K562 (cell line): ENCODE measurements around the gene FARSA. TPM values are rescaled to one million over a fixed set of nuclear protein-coding genes. Genes with fewer than 3 reads are reported as not detected.
A peak's percentile ranks its signal among the peaks of the same experiment; 100 is the strongest.

Source experiments
- DMBX1 ChIP-seq: fragments of 250-450 bp; sonication (Bioruptor Pico); IDR thresholded peaks from 2 replicates; pipeline ENCODE4 v1.8.0; 2022; ENCODE audit warnings: inconsistent platforms, mild to moderate bottlenecking, moderate library complexity, borderline replicate concordance
- FOXK1 ChIP-seq: sonication (generic); formaldehyde crosslinking; IDR thresholded peaks from 2 replicates; pipeline ENCODE4 v1.8.0; 2022; ENCODE audit warnings: missing genetic modification reagents, mild to moderate bottlenecking, borderline replicate concordance
- KLF1 ChIP-seq: fragments of 450-650 bp; IDR thresholded peaks from 2 replicates; pipeline ENCODE4 v1.6.1; 2016; ENCODE audit warnings: missing genetic modification characterization, missing compliant biosample characterization
- L3MBTL2 ChIP-seq: fragments of 450-650 bp; IDR thresholded peaks from 2 replicates; pipeline ENCODE4 v1.6.1; 2016; ENCODE audit warnings: mild to moderate bottlenecking, moderate library complexity
- POLR2AphosphoS5 ChIP-seq: IDR thresholded peaks from 2 replicates; pipeline ENCODE4 v1.6.1; 2011; ENCODE audit warnings: mild to moderate bottlenecking, low read depth, low read length, moderate library complexity; ENCODE audit not compliant: control insufficient read depth, insufficient read depth
- POLR2H ChIP-seq: IDR thresholded peaks from 2 replicates; pipeline ENCODE4 v1.6.1; 2016; ENCODE audit warnings: missing genetic modification characterization, low read depth, mild to moderate bottlenecking, control low read depth, missing compliant biosample characterization, moderate library complexity
- SIRT6 ChIP-seq: IDR thresholded peaks from one replicate; pipeline ENCODE4 v1.6.1; 2012; ENCODE audit warnings: low read depth, mild to moderate bottlenecking, control low read depth, inconsistent platforms, low read length, moderate library complexity
- TGIF2 ChIP-seq: sonication (generic); formaldehyde crosslinking; IDR thresholded peaks from 2 replicates; pipeline ENCODE4 v1.8.1; 2022; ENCODE audit warnings: mild to moderate bottlenecking, missing genetic modification reagents, moderate library complexity
- ZNF23 ChIP-seq: fragments of 250-450 bp; sonication (Bioruptor Pico); IDR thresholded peaks from 2 replicates; pipeline ENCODE4 v1.4.0; 2020; ENCODE audit warnings: mild to moderate bottlenecking
- ZNF408 ChIP-seq: fragments of 250-450 bp; sonication (Bioruptor Pico); IDR thresholded peaks from 2 replicates; pipeline ENCODE4 v1.4.0; 2020; ENCODE audit warnings: low read depth, mild to moderate bottlenecking, moderate library complexity
- ZNF589 ChIP-seq: fragments of 200-800 bp; sonication (Bioruptor generic); IDR thresholded peaks from 2 replicates; pipeline ENCODE4 v1.6.1; 2016; ENCODE audit warnings: low read depth, missing genetic modification characterization, missing compliant biosample characterization
- ZSCAN29 ChIP-seq: fragments of 450-650 bp; IDR thresholded peaks from 2 replicates; pipeline ENCODE4 v1.6.1; 2017
- polyA plus RNA-seq, 8 experiments: library from polyadenylated mRNA; depleted of rRNA in 4 of 8; stranded (reverse) in 5 of 8; unstranded in 3 of 8; fragments of >200 nt; fragmentation: Nextera tagmentation in 2 of 8; fragmentation: Illumina TruSeq in 1 of 8; extraction: Ambion mirVana in 2 of 8; extraction: Trizol in 1 of 8; gene quantifications; 2 replicates each; pipeline versions ENCODE4 v1.2.1 to v1.2.3, GENCODE V29; 2011 to 2014; ENCODE audit warnings: inconsistent platforms in 1 of 8, missing spikeins in 1 of 8
- total RNA-seq, 7 experiments: library from RNA; depleted of rRNA in 6 of 7; stranded (reverse); fragments of >200 nt in 6 of 7; fragmentation: Illumina TruSeq in 2 of 7; extraction: Trizol in 2 of 7; gene quantifications; 2 replicates each; pipeline versions ENCODE4 v1.2.1 to v1.2.3, GENCODE V29; 2011 to 2021; ENCODE audit warnings: low replicate concordance in 1 of 7
- TF ChIP-seq, protein P1 (sequence below): fragments of 200-800 bp; sonication (Bioruptor generic); IDR thresholded peaks from 2 replicates; pipeline ENCODE4 v1.6.1; 2016; ENCODE audit warnings: missing genetic modification characterization, missing compliant biosample characterization
- TF ChIP-seq, protein P2 (sequence below): fragments of 150-350 bp; IDR thresholded peaks from 2 replicates; pipeline ENCODE4 v1.6.1; 2014; ENCODE audit warnings: low read depth, mild to moderate bottlenecking, low read length, borderline replicate concordance
- TF ChIP-seq, protein P3 (sequence below): conservative IDR thresholded peaks from 2 replicates; pipeline ENCODE4 v1.6.1; 2011; ENCODE audit warnings: low read depth, mild to moderate bottlenecking, low read length; ENCODE audit not compliant: control insufficient read depth

Gene FARSA
- total and polyA plus RNA-seq, 9 of the 15 experiments (the other 6 are each of a cell fraction or from before 2014, with no cell fraction given) = 25.2 to 237 (median 89.6) TPM

DNA sequence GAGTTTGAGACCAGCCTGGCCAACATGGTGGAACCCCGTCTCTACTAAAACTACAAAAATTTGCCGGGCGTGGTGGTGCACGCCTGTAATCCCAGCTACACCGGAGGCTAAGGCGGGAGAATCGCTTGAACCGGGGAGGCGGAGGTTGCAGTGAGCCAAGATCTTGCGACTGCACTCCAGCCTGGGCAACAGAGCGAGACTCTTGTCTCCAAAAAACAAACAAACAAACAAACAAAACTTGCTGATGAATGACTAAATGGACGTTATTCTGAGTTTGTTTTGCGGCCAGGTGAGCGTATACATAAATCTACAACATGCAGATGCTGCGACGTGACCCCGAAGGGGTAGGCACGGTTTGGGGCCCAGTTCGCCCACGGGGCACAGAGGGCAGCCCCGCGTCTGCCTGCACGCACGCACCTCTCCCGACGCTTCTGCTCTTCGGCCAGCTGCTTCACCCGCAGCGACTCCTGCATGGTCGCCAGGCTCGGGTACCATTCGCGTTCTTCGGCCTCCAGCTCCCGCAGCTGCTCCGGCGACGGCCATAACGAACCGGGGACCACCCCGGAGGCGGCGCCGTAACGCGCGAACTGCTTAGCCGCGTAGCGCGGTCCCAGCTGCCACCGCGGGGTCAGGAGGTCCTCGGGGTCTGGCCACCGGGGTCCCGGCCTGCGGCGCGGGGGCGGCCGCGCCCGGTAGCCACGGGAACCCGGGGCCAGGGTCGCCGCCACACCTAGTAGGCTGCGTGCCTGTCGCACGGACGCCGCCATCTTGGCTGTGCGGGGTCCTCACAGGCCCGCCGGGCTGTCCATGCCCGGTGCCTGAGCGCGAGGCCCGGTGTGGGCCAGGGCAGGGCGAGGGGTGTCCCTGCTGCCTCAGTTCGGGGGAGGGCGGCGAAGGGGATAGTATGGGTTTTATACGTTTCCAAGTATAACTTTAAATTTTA, 23.2 kb upstream of the FARSA start, which contains the start of gene GADD45GIP1 (continued):
- TF ChIP-seq, protein P1, sequence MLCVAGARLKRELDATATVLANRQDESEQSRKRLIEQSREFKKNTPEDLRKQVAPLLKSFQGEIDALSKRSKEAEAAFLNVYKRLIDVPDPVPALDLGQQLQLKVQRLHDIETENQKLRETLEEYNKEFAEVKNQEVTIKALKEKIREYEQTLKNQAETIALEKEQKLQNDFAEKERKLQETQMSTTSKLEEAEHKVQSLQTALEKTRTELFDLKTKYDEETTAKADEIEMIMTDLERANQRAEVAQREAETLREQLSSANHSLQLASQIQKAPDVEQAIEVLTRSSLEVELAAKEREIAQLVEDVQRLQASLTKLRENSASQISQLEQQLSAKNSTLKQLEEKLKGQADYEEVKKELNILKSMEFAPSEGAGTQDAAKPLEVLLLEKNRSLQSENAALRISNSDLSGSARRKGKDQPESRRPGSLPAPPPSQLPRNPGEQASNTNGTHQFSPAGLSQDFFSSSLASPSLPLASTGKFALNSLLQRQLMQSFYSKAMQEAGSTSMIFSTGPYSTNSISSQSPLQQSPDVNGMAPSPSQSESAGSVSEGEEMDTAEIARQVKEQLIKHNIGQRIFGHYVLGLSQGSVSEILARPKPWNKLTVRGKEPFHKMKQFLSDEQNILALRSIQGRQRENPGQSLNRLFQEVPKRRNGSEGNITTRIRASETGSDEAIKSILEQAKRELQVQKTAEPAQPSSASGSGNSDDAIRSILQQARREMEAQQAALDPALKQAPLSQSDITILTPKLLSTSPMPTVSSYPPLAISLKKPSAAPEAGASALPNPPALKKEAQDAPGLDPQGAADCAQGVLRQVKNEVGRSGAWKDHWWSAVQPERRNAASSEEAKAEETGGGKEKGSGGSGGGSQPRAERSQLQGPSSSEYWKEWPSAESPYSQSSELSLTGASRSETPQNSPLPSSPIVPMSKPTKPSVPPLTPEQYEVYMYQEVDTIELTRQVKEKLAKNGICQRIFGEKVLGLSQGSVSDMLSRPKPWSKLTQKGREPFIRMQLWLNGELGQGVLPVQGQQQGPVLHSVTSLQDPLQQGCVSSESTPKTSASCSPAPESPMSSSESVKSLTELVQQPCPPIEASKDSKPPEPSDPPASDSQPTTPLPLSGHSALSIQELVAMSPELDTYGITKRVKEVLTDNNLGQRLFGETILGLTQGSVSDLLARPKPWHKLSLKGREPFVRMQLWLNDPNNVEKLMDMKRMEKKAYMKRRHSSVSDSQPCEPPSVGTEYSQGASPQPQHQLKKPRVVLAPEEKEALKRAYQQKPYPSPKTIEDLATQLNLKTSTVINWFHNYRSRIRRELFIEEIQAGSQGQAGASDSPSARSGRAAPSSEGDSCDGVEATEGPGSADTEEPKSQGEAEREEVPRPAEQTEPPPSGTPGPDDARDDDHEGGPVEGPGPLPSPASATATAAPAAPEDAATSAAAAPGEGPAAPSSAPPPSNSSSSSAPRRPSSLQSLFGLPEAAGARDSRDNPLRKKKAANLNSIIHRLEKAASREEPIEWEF (CRISPR knock-in tag) = no peak
- TF ChIP-seq L3MBTL2 = peak; percentile 72
- TF ChIP-seq ZNF589 (CRISPR knock-in tag) = no peak
- TF ChIP-seq, protein P2, sequence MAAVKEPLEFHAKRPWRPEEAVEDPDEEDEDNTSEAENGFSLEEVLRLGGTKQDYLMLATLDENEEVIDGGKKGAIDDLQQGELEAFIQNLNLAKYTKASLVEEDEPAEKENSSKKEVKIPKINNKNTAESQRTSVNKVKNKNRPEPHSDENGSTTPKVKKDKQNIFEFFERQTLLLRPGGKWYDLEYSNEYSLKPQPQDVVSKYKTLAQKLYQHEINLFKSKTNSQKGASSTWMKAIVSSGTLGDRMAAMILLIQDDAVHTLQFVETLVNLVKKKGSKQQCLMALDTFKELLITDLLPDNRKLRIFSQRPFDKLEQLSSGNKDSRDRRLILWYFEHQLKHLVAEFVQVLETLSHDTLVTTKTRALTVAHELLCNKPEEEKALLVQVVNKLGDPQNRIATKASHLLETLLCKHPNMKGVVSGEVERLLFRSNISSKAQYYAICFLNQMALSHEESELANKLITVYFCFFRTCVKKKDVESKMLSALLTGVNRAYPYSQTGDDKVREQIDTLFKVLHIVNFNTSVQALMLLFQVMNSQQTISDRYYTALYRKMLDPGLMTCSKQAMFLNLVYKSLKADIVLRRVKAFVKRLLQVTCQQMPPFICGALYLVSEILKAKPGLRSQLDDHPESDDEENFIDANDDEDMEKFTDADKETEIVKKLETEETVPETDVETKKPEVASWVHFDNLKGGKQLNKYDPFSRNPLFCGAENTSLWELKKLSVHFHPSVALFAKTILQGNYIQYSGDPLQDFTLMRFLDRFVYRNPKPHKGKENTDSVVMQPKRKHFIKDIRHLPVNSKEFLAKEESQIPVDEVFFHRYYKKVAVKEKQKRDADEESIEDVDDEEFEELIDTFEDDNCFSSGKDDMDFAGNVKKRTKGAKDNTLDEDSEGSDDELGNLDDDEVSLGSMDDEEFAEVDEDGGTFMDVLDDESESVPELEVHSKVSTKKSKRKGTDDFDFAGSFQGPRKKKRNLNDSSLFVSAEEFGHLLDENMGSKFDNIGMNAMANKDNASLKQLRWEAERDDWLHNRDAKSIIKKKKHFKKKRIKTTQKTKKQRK = no peak
- TF ChIP-seq ZNF23 (CRISPR knock-in tag) = no peak
- TF ChIP-seq POLR2AphosphoS5 = peak; percentile 84; the same call in 1 of the 2 replicates
- no peak for TF ChIP-seq SIRT6
- no peak for TF ChIP-seq FOXK1 (CRISPR knock-in tag)
- TF ChIP-seq ZSCAN29 = peak; percentile 79; the same call in 1 of the 2 replicates
- no peak for TF ChIP-seq DMBX1 (CRISPR knock-in tag)
- TF ChIP-seq TGIF2 (CRISPR knock-in tag) = peak; percentile 68; the same call in 1 of the 2 replicates
- TF ChIP-seq KLF1 (tag) = no peak; the same call in 1 of the 2 replicates
- TF ChIP-seq POLR2H (tag) = peak; percentile 84
- TF ChIP-seq, protein P3, sequence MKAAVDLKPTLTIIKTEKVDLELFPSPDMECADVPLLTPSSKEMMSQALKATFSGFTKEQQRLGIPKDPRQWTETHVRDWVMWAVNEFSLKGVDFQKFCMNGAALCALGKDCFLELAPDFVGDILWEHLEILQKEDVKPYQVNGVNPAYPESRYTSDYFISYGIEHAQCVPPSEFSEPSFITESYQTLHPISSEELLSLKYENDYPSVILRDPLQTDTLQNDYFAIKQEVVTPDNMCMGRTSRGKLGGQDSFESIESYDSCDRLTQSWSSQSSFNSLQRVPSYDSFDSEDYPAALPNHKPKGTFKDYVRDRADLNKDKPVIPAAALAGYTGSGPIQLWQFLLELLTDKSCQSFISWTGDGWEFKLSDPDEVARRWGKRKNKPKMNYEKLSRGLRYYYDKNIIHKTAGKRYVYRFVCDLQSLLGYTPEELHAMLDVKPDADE = peak; percentile 84; the same call in 1 of the 2 replicates
- TF ChIP-seq ZNF408 (CRISPR knock-in tag) = no peak
